Measurements from ENCODE around the gene NRAP. TPM values are rescaled to one million over a fixed set of nuclear protein-coding genes. Genes with fewer than 3 reads are reported as not detected.

Gene NRAP
- total RNA-seq, 1 donor from 2014 or later: not detected

DNA sequence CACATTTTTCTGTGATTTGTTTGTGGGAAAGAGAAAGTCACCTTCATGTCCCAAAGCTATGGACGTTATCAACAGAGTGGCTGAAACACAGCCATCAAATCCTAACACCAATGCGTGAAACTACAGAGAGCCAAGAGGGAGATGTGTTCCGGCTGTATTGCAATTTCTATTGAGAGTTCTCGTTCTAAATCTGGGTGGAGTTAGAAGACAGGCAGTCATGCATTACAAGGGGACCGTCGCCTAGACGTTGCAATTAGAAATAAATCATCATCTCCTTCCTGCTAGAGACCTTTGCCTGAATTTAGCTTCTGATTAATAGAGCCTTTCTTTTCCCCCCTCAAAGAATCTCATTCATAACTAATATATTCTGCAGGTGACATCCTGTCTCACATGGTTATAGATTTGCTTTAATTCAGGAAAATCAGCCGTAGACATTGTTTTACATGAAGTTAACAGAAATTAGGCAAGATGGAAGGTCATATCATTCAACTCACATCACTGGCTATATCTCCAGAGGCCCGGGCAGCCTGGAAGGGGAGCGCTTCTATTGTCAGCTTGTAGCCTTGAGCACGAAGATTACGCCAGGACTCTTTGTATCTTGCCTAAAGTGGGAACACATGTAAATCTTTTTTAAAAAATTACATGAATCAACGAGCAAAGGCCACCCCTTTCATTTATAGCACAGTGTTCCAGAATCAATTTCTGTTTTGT is 58.4 kb downstream of the NRAP start:
- H3K4me1 Mint-ChIP-seq (ENCODE audit: low read depth): no peaks in the 10 kb centered on the region
- no peak overlapping the region for H3K27ac Mint-ChIP-seq
- DNase-seq (ENCODE audit: low spot score): no peak
- peaks cover 7% of the 10 kb centered on the region for H3K27me3 Mint-ChIP-seq (ENCODE audit: insufficient read depth)
- no peaks in the 10 kb centered on the region for H3K36me3 Mint-ChIP-seq (ENCODE audit: low read depth)
- H3K9me3 Mint-ChIP-seq: no peaks in the 10 kb centered on the region
- intact Hi-C loops (cut with micrococcal nuclease): no loop called here
- H3K4me3 Mint-ChIP-seq: no peak overlapping the region

DNA sequence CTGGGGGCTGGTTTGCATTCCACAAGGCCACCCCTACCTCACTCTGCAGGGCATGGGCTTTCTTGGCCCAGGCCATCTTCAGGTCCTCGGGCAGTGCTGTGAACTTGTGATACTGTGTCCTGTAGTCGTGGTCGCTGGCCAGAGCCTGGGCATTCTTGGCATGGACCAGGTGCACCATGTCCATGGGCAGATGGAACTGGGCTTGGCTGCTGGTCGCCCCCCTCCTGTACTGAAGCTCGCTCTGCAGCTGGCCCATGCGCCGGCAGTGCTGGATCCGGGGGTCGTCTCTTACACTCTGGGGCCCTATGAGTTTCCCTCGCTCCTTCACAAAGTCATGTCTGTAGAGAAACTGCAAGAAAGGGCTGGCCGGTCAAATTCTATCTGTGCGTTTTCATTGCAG is 59.3 kb downstream of the NRAP start:
- no peaks in the 10 kb centered on the region for H3K4me1 Mint-ChIP-seq (ENCODE audit: low read depth)
- H3K36me3 Mint-ChIP-seq (ENCODE audit: low read depth): no peaks in the 10 kb centered on the region
- peaks cover 4% of the 10 kb centered on the region for H3K27me3 Mint-ChIP-seq (ENCODE audit: insufficient read depth)
- no peaks in the 10 kb centered on the region for H3K9me3 Mint-ChIP-seq
- intact Hi-C loops (cut with micrococcal nuclease): no loop called here
- DNase-seq (ENCODE audit: low spot score): no peak
- no peak overlapping the region for H3K4me3 Mint-ChIP-seq
- no peak overlapping the region for H3K27ac Mint-ChIP-seq

DNA sequence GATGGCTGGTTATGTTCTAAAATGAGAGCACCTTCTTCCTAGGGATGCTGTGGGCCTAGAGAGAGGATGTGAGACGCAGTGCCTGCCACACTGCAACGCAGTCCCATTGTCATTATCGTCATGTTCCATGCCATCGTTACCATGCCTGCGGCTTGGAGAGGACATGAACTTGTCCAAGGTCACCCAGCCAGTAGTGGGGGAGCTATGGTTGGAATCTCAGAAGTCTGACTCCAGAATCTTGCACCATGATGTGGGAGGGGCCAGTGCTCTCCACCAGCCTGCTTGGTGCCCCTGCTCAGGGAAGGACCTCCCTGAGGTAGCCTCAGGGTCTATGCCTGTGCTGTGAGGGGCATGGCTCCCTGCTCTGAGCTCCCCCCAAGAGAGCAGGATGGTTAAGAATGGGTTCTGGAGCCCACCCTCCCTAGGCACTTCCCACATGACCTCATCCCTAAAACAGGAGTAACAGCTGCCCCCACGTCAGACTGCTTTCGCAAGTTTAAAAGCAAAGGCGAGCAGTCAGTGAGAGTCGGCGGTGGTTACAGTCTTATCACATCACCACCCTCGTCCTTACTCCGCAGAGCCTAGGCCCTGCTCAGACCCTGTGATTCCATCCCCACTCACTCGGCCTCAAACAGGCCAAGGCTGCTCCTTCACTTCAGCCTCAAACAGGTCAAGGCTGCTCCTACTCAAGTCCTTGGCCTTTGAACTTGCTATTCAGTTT is 60.6 kb downstream of the NRAP start:
- Mint-ChIP-seq H3K27ac (no peak overlapping the region), H3K27me3 (ENCODE audit: insufficient read depth) (peaks cover 3% of the 10 kb centered on the region), H3K4me1 (ENCODE audit: low read depth) (no peaks in the 10 kb centered on the region), H3K9me3 (no peaks in the 10 kb centered on the region), H3K36me3 (ENCODE audit: low read depth) (no peaks in the 10 kb centered on the region), H3K4me3 (no peak overlapping the region)
- intact Hi-C loops (cut with micrococcal nuclease): no loop called here
- no peak for DNase-seq (ENCODE audit: low spot score)

DNA sequence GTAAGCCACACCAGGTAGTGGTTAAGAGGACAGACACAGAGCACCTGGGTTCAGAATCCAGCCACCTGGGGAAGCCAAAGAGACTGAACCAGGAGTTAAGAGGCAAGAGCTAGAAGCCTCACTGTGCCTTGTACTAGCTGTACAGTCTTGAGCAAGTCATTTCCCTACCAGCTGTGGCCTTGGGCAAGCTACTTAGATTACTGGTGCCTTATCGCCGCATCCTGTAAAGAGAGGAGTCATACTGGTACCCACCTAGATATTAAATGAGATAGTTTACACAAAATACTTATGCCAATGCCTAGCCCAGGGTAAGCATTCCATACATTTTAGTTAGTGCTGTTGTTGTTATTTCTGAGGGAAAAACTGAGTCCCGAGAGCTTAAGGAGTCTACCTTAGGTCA is 63.3 kb downstream of the NRAP start:
- no peak overlapping the region for H3K27ac Mint-ChIP-seq
- DNase-seq (ENCODE audit: low spot score): no peak
- intact Hi-C loops (cut with micrococcal nuclease): no loop called here
- no peaks in the 10 kb centered on the region for H3K36me3 Mint-ChIP-seq (ENCODE audit: low read depth)
- peaks cover 3% of the 10 kb centered on the region for H3K27me3 Mint-ChIP-seq (ENCODE audit: insufficient read depth)
- no peak overlapping the region for H3K4me3 Mint-ChIP-seq
- no peaks in the 10 kb centered on the region for H3K9me3 Mint-ChIP-seq
- H3K4me1 Mint-ChIP-seq (ENCODE audit: low read depth): no peaks in the 10 kb centered on the region

DNA sequence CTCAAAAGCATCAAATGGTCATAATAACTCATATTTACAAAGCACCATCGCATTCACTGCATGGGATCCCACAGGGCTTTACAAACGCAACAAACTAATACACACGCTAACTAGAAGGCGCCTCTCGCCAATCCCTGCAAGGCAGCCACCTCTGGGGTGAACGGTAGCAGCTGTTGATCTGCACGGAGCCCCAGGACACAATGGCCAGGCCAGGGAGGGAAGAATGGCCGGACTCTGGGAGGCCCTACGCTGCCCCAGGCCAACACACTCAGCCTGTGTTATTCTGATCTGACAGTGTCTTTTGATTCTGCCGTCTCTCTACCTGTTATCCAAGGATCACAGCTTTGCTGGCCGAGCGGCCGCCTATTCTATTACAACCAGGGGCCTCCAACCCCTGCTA is 69.2 kb downstream of the NRAP start:
- no peak overlapping the region for H3K4me3 Mint-ChIP-seq
- intact Hi-C loops (cut with micrococcal nuclease): no loop called here
- H3K27me3 Mint-ChIP-seq (ENCODE audit: insufficient read depth): peaks cover 12% of the 10 kb centered on the region
- H3K36me3 Mint-ChIP-seq (ENCODE audit: low read depth): no peaks in the 10 kb centered on the region
- H3K9me3 Mint-ChIP-seq: no peaks in the 10 kb centered on the region
- H3K27ac Mint-ChIP-seq: no peak overlapping the region
- H3K4me1 Mint-ChIP-seq (ENCODE audit: low read depth): no peaks in the 10 kb centered on the region
- DNase-seq (ENCODE audit: low spot score): no peak

DNA sequence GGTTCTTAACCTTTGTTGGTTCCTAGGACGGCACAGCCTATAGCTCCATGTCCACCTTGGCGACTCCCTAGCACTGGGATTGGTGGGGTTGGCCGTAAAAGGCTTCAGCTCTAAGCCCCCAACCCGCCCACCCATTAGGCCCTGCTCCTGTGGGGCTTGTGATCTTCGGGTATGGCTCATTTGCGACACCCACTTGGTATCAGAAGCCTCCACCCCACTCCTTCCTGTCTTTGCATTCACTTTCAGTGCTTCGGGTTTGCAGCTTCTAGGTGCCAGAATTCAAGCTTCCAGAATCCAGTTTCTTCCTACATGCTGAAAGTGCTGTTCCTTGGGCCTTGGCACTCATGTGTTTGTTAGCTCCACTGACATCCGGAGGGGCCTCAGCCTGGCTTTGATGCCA is 71.5 kb downstream of the NRAP start:
- Mint-ChIP-seq H3K4me3 (no peak overlapping the region), H3K9me3 (no peaks in the 10 kb centered on the region), H3K27me3 (ENCODE audit: insufficient read depth) (peaks cover 12% of the 10 kb centered on the region), H3K36me3 (ENCODE audit: low read depth) (no peaks in the 10 kb centered on the region), H3K27ac (no peak overlapping the region), H3K4me1 (ENCODE audit: low read depth) (no peaks in the 10 kb centered on the region)
- DNase-seq (ENCODE audit: low spot score): no peak
- intact Hi-C loops (cut with micrococcal nuclease): no loop called here

DNA sequence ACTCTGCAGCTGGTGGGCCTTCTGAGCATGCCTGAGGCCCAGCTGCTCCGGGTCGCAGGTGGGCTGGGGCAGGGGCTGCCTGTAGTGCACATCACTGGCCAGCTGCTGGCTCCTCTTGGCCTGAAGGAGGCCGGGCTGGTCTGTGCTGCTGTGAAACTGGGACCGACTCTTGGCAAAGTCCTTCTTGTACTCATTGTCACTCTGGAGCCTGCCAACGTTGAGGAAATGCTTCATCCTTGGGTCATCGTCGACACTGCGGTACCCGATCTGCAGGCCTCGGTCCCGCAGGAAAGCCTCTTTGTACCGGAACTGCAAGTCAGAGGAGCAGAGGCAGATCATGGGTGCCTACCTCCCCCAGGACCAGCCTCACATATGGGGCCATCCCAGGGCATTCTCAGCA is 73.3 kb downstream of the NRAP start:
- Mint-ChIP-seq H3K9me3 (no peaks in the 10 kb centered on the region), H3K4me3 (no peak overlapping the region), H3K36me3 (ENCODE audit: low read depth) (no peaks in the 10 kb centered on the region), H3K4me1 (ENCODE audit: low read depth) (no peaks in the 10 kb centered on the region), H3K27ac (no peak overlapping the region), H3K27me3 (ENCODE audit: insufficient read depth) (peaks cover 12% of the 10 kb centered on the region)
- intact Hi-C loops (cut with micrococcal nuclease): no loop called here
- DNase-seq (ENCODE audit: low spot score): no peak

DNA sequence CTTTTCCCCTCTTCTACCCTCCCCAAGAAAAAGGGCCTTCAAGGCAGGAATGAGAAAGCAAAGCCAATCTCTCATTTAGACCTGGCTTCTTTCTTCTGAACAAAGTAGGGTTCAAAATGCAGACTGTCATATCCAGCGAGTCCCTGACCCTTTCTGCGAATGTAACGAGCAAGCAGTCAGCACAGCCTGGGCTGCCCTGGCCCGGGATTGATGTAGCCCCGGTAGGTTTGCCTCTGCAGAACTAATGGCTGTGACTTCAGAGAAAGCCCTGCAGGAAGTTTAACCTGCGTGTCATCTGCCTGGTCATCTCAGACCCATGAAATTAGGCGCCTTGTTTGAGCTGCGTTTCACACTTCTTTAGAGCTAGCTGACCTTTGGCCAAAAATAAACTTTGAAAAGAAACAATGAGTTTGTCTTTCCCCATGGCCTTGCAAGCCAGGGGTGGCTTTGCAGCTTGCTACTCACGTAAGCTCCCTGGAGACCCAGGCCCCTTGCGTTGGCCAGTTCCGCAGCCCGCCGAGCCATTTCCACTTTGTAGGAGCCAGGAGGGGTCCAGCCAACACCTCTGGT is 74.6 kb downstream of the NRAP start:
- intact Hi-C loops (cut with micrococcal nuclease): no loop called here
- H3K36me3 Mint-ChIP-seq (ENCODE audit: low read depth): no peaks in the 10 kb centered on the region
- no peak overlapping the region for H3K27ac Mint-ChIP-seq
- no peak overlapping the region for H3K4me3 Mint-ChIP-seq
- no peak for DNase-seq (ENCODE audit: low spot score)
- no peaks in the 10 kb centered on the region for H3K4me1 Mint-ChIP-seq (ENCODE audit: low read depth)
- H3K27me3 Mint-ChIP-seq (ENCODE audit: insufficient read depth): peaks cover 15% of the 10 kb centered on the region
- no peaks in the 10 kb centered on the region for H3K9me3 Mint-ChIP-seq

DNA sequence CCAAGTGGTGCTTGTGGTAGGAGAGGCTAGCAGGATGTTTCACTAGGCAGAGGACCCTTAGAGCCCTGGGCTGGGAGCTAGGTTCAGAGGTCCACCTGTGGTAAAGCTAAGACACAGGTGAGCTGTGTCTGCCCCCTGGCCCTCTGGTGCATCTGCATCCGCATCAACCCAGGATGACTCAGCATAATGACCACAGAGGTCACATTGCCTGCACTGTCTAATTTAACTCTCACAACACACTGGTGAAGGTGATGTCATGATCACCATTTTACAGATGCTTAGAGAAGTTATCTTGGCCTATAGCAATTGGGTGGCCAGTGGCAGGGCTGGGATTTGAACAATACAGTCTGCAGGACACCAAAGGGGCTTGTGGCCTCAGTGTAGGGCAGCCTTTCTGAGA is 77.9 kb downstream of the NRAP start:
- Mint-ChIP-seq H3K4me3 (no peak overlapping the region), H3K9me3 (no peaks in the 10 kb centered on the region), H3K27ac (no peak overlapping the region), H3K36me3 (ENCODE audit: low read depth) (no peaks in the 10 kb centered on the region), H3K27me3 (ENCODE audit: insufficient read depth) (peaks cover 3% of the 10 kb centered on the region), H3K4me1 (ENCODE audit: low read depth) (no peaks in the 10 kb centered on the region)
- no peak for DNase-seq (ENCODE audit: low spot score)
- intact Hi-C loops (cut with micrococcal nuclease): no loop called here

DNA sequence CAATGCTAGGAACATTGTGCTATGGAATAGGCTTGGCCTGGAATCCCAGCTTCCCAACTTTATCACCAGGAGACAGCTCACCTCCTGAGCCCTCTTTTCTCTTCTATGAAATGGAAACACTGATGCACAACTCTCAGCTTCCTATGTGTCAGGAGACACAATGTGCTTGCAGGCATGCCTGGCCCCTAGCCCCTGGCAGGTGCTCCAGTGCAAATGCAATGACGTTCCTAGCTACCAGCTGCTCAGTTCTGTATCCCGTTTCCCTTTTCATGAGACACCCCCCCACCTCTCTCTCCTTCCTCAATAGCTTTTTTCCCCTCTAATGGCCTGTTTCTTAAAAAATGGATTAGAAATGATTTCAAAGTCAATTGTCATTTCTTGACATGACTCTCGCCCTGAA is 80.3 kb downstream of the NRAP start:
- no peaks in the 10 kb centered on the region for H3K4me1 Mint-ChIP-seq (ENCODE audit: low read depth)
- H3K36me3 Mint-ChIP-seq (ENCODE audit: low read depth): no peaks in the 10 kb centered on the region
- H3K27me3 Mint-ChIP-seq (ENCODE audit: insufficient read depth): peaks cover 3% of the 10 kb centered on the region
- intact Hi-C loops (cut with micrococcal nuclease): no loop called here
- H3K27ac Mint-ChIP-seq: no peak overlapping the region
- H3K4me3 Mint-ChIP-seq: no peak overlapping the region
- H3K9me3 Mint-ChIP-seq: no peaks in the 10 kb centered on the region
- DNase-seq (ENCODE audit: low spot score): no peak

DNA sequence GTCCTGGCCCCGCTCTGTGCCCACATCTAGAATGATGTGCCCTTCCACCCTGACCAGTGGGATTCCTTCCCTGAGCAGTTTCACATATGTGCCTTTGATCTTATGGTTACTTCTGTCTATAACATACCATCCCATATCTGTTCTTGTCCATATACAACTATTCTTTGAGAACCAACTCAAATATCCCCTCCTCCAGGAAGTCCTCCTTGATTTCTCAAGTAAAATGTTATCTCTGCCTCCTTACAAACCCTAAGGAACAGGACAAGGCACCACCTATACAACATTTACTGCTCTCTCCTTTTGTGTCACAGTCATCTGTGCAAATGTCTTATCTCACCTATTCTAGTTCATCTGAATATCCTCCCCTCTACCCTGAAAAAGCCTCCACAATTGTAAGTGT is 82.7 kb downstream of the NRAP start:
- H3K9me3 Mint-ChIP-seq: no peaks in the 10 kb centered on the region
- intact Hi-C loops (cut with micrococcal nuclease): no loop called here
- peaks cover 3% of the 10 kb centered on the region for H3K27me3 Mint-ChIP-seq (ENCODE audit: insufficient read depth)
- H3K27ac Mint-ChIP-seq: no peak overlapping the region
- no peak for DNase-seq (ENCODE audit: low spot score)
- no peaks in the 10 kb centered on the region for H3K36me3 Mint-ChIP-seq (ENCODE audit: low read depth)
- H3K4me3 Mint-ChIP-seq: no peak overlapping the region
- H3K4me1 Mint-ChIP-seq (ENCODE audit: low read depth): no peaks in the 10 kb centered on the region

DNA sequence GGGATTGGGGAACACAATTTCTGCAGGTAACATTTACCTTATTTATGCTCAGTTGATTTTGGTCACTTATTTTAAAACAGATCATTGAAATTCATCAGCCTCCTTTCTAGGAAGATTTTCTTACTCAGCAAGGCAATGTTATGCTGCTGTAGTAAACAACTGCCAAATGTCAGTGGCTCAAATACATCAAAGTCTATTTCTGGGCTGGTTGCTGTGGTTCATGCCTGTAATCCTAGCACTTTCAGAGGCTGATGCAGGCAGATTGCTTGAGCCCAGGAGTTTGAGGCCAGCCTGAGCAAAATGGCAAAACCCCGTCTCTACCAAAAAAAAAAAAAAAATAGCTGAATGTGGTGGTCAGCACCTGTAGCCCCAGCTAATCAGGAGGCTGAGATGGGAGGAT is 85.1 kb downstream of the NRAP start:
- no peak for DNase-seq (ENCODE audit: low spot score)
- intact Hi-C loops (cut with micrococcal nuclease): no loop called here
- Mint-ChIP-seq H3K27me3 (ENCODE audit: insufficient read depth) (no peaks in the 10 kb centered on the region), H3K4me3 (no peak overlapping the region), H3K9me3 (no peaks in the 10 kb centered on the region), H3K27ac (no peak overlapping the region), H3K36me3 (ENCODE audit: low read depth) (no peaks in the 10 kb centered on the region), H3K4me1 (ENCODE audit: low read depth) (no peaks in the 10 kb centered on the region)

DNA sequence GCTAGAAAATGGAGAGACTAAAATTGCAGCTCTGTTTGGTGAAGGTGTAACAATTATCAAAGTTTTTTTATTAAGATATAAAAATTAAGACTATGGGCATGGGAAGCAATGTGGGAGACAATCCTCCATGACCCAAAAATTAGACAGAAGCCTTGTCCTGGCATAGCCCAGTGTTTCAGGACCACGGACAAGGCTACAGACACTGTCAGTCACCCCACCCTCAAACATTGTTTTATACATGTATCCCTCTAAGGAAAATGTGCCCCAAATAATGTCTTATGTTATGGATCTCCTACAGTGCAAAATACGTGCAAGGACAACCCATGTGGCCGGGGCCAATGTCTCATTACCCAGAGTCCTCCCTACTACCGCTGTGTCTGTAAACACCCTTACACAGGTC is 87.0 kb downstream of the NRAP start:
- DNase-seq (ENCODE audit: low spot score): no peak
- no peaks in the 10 kb centered on the region for H3K27me3 Mint-ChIP-seq (ENCODE audit: insufficient read depth)
- no peaks in the 10 kb centered on the region for H3K4me1 Mint-ChIP-seq (ENCODE audit: low read depth)
- H3K4me3 Mint-ChIP-seq: no peak overlapping the region
- intact Hi-C loops (cut with micrococcal nuclease): no loop called here
- no peaks in the 10 kb centered on the region for H3K36me3 Mint-ChIP-seq (ENCODE audit: low read depth)
- no peaks in the 10 kb centered on the region for H3K9me3 Mint-ChIP-seq
- no peak overlapping the region for H3K27ac Mint-ChIP-seq

Data from activated T-helper 1 cell treated with anti-CD3 and anti-CD28 coated beads, Interleukin-12 subunit alpha, Interleukin-12 subunit beta, Interleukin-2, Interleukin-4 antibody, amounts not matched to agents 30 ng/mL and 10 ng/mL and 1 ng/mL, durations not matched to agents 14 hours and 24 hours and 36 hours (primary cell).